ENCODE measurements around the gene SLC28A1.

SLC28A1 gene

GRCh38 chr15:84944861-84945260 lies 60.4 kb downstream of the SLC28A1 start:
- DNase-seq, result no peak

GRCh38 chr15:84946772-84947489 lies 62.5 kb downstream of the SLC28A1 start:
- DNase-seq, result no peak

- no peak for DNase-seq
Observed at GRCh38 chr15:84947947-84948830, 63.7 kb downstream of the SLC28A1 start.

- DNase-seq, result no peak
Observed at GRCh38 chr15:84949043-84949442, 64.6 kb downstream of the SLC28A1 start.

- no peak for DNase-seq
Observed at GRCh38 chr15:84949845-84950569, 65.5 kb downstream of the SLC28A1 start.

- DNase-seq, result no peak
Observed at GRCh38 chr15:84950570-84951111, 66.2 kb downstream of the SLC28A1 start.

GRCh38 chr15:84951736-84952135 lies 67.3 kb downstream of the SLC28A1 start:
- DNase-seq, result no peak

GRCh38 chr15:84953136-84953535 lies 68.7 kb downstream of the SLC28A1 start:
- no peak for DNase-seq

- DNase-seq, result no peak
Observed at GRCh38 chr15:84953726-84954125, 69.3 kb downstream of the SLC28A1 start.

- DNase-seq, result peak; percentile 13 to 83
Observed at GRCh38 chr15:84955089-84955848, 70.8 kb downstream of the SLC28A1 start.

GRCh38 chr15:84956199-84956598 lies 71.7 kb downstream of the SLC28A1 start:
- DNase-seq, result no peak

- no peak for DNase-seq
Observed at GRCh38 chr15:84960391-84961113, 76.1 kb downstream of the SLC28A1 start.

GRCh38 chr15:84961114-84961452 lies 76.6 kb downstream of the SLC28A1 start:
- no peak for DNase-seq

GRCh38 chr15:84961707-84962106 lies 77.2 kb downstream of the SLC28A1 start:
- DNase-seq, result no peak

- DNase-seq, result no peak
Observed at GRCh38 chr15:84962955-84963354, 78.5 kb downstream of the SLC28A1 start.

GRCh38 chr15:84967380-84967779 lies 82.9 kb downstream of the SLC28A1 start:
- no peak for DNase-seq

GRCh38 chr15:84968301-84968700 lies 83.8 kb downstream of the SLC28A1 start:
- no peak for DNase-seq

GRCh38 chr15:84969257-84969656 lies 84.8 kb downstream of the SLC28A1 start:
- DNase-seq, result no peak

GRCh38 chr15:84970843-84971242 lies 86.4 kb downstream of the SLC28A1 start:
- DNase-seq, result no peak

GRCh38 chr15:84973492-84974460 lies 89.3 kb downstream of the SLC28A1 start:
- DNase-seq, result peak in 1 of 2 experiments; percentile 16

Measured in NCI-H526 (cell line).